A673 (cell line): ENCODE data around the gene MMEL1. TPM values are rescaled to one million over a fixed set of nuclear protein-coding genes. Genes with fewer than 3 reads are reported as not detected.

Experiments used
- BruUV-seq: library from RNA; stranded (reverse); fragments of 400-500 nt; replicated peaks from 2 replicates; lab custom pipeline; 2021; lab: Mats Ljungman, UMichigan
- CTCF ChIA-PET: fragments of 300-600 bp; sonication (Branson Sonifier 250); formaldehyde crosslinking; loops from one replicate; lab custom pipeline; 2022; ENCODE audit warnings: antibody characterized with exemption; lab: Charles Lee
- POLR2A ChIA-PET: fragments of 300-600 bp; sonication (Branson Sonifier 250); formaldehyde crosslinking; loops from one replicate; lab custom pipeline; 2022; ENCODE audit warnings: antibody characterized with exemption; ENCODE audit not compliant: low non-redundant PET; lab: Charles Lee
- DNase-seq: peaks from one replicate; pipeline ENCODE4 v3.0.0-alpha.2; 2015; ENCODE audit warnings: low spot score
- H3K27ac ChIP-seq: fragments of 200-600 bp; sonication (generic); 2 replicates; pipeline ENCODE4 v1.5.1; 2016; ENCODE audit warnings: mixed run types, low read depth, mild to moderate bottlenecking, mixed read lengths, antibody characterized with exemption, low read length; ENCODE audit not compliant: poor library complexity, severe bottlenecking
- H3K27me3 ChIP-seq: fragments of 200-600 bp; sonication (generic); replicated peaks from 2 replicates; pipeline ENCODE4 v1.6.1; 2017; ENCODE audit warnings: mixed run types, low read depth, mild to moderate bottlenecking, mixed read lengths, antibody characterized with exemption, low read length; ENCODE audit not compliant: insufficient read depth, poor library complexity
- H3K36me3 ChIP-seq: fragments of 200-600 bp; sonication (generic); 2 replicates; pipeline ENCODE4 v1.6.1; 2016; ENCODE audit warnings: mixed run types, mild to moderate bottlenecking, mixed read lengths, antibody characterized with exemption, low read length; ENCODE audit not compliant: insufficient read depth, poor library complexity, severe bottlenecking
- H3K4me1 ChIP-seq: fragments of 200-600 bp; sonication (generic); 2 replicates; pipeline ENCODE4 v1.6.1; 2017; ENCODE audit warnings: mixed run types, mild to moderate bottlenecking, mixed read lengths, antibody characterized with exemption, low read length; ENCODE audit not compliant: insufficient read depth, poor library complexity, severe bottlenecking
- H3K4me3 ChIP-seq: fragments of 200-600 bp; sonication (generic); 2 replicates; pipeline ENCODE4 v1.5.1; 2016; ENCODE audit warnings: low read depth, mixed run types, mild to moderate bottlenecking, mixed read lengths, low read length; ENCODE audit not compliant: poor library complexity, severe bottlenecking
- H3K9me3 ChIP-seq: fragments of 200-600 bp; sonication (generic); 2 replicates; pipeline ENCODE4 v1.6.1; 2016; ENCODE audit warnings: mixed run types, low read depth, mild to moderate bottlenecking, mixed read lengths, antibody characterized with exemption, low read length; ENCODE audit not compliant: poor library complexity, severe bottlenecking
- CTCF ChIP-seq: fragments of 300-800, 200-600 bp; sonication (generic); conservative IDR thresholded peaks from 2 replicates; pipeline ENCODE4 v1.5.1; 2017; ENCODE audit warnings: low read depth, mild to moderate bottlenecking, antibody characterized with exemption, low read length, moderate library complexity, mixed read lengths
- EZH2 ChIP-seq: fragments of 200-600 bp; sonication (generic); IDR thresholded peaks from 2 replicates; pipeline ENCODE4 v1.6.1; 2017; ENCODE audit warnings: borderline replicate concordance, low read depth, mild to moderate bottlenecking, mixed read lengths, antibody characterized with exemption, low read length; ENCODE audit not compliant: poor library complexity, severe bottlenecking
- intact Hi-C: fragments of 100-400 bp; cut with micrococcal nuclease; formaldehyde crosslinking; loops from one replicate; pipeline ENCODE4 v1.10.0; 2022; ENCODE audit not compliant: unreplicated experiment
- total RNA-seq: library from RNA; stranded (reverse); gene quantifications from 2 replicates; pipeline ENCODE4 v1.2.3, GENCODE V29; 2021

Gene MMEL1
- total RNA-seq, 1 experiment from 2014 or later = not detected

- intact Hi-C loops = no loop called here
- H3K36me3 ChIP-seq = no peaks in the 10 kb centered on the region
- no peaks in the 10 kb centered on the region for H3K9me3 ChIP-seq
- H3K4me1 ChIP-seq = peaks cover 7% of the 10 kb centered on the region
- no TSS peak for BruUV-seq
- ChIA-PET CTCF (no interaction called here), POLR2A (no interaction called here)
- no peak overlapping the region for H3K4me3 ChIP-seq
- no peak for DNase-seq
- TF ChIP-seq CTCF = no peak
- TF ChIP-seq EZH2 = no peak
- H3K27ac ChIP-seq = no peak overlapping the region
- no peaks in the 10 kb centered on the region for H3K27me3 ChIP-seq
Observed at GRCh38 chr1:2583331-2583791, 49.5 kb downstream of the MMEL1 start.

- BruUV-seq = no TSS peak
- H3K27me3 ChIP-seq = no peaks in the 10 kb centered on the region
- POLR2A ChIA-PET = no interaction called here
Observed at GRCh38 chr1:2582391-2582790, 50.4 kb downstream of the MMEL1 start.

GRCh38 chr1:2580691-2581090, 52.1 kb downstream of the MMEL1 start:
- ChIA-PET POLR2A (no interaction called here), CTCF (no interaction called here)
- H3K4me3 ChIP-seq = no peak overlapping the region
- no peak overlapping the region for H3K27ac ChIP-seq
- no TSS peak for BruUV-seq
- H3K4me1 ChIP-seq = peaks cover 7% of the 10 kb centered on the region
- no peaks in the 10 kb centered on the region for H3K36me3 ChIP-seq
- intact Hi-C loops = no loop called here
- TF ChIP-seq EZH2 (no peak), CTCF (no peak)
- no peak for DNase-seq
- H3K9me3 ChIP-seq = no peaks in the 10 kb centered on the region
- H3K27me3 ChIP-seq = no peaks in the 10 kb centered on the region

More at GRCh38 chr1:2582391-2582790, 50.4 kb downstream of the MMEL1 start:
- no peak for DNase-seq
- no peak for TF ChIP-seq EZH2
- no peak for TF ChIP-seq CTCF
- H3K9me3 ChIP-seq = no peaks in the 10 kb centered on the region
- H3K4me1 ChIP-seq = peaks cover 7% of the 10 kb centered on the region
- CTCF ChIA-PET = no interaction called here
- no peak overlapping the region for H3K4me3 ChIP-seq
- H3K36me3 ChIP-seq = no peaks in the 10 kb centered on the region
- H3K27ac ChIP-seq = no peak overlapping the region
- intact Hi-C loops = no loop called here
